Naive thymus-derived CD4-positive, alpha-beta T cell (primary cell): Measurements from ENCODE around the gene KATNAL1. TPM values are rescaled to one million over a fixed set of nuclear protein-coding genes. Genes with fewer than 3 reads are reported as not detected.

Source experiments
- ATAC-seq: fragments of 150-1000 bp; cut with Tn5 transposase; 2 replicates; pipeline ENCODE4 v1.10.0; 2021; ENCODE audit warnings: mild to moderate bottlenecking, moderate library complexity
- CTCF ChIA-PET: fragments of 350-600 bp; sonication (Branson Sonifier 250); formaldehyde crosslinking; loops from one replicate; lab custom pipeline; 2021; ENCODE audit warnings: antibody characterized with exemption; lab: Charles Lee
- POLR2A ChIA-PET: fragments of 350-600 bp; sonication (Branson Sonifier 250); formaldehyde crosslinking; loops from one replicate; lab custom pipeline; 2021; ENCODE audit warnings: antibody characterized with exemption, inconsistent platforms; lab: Charles Lee
- DNase-seq, 9 donors: peaks; one replicate each; pipeline versions ENCODE4 v3.0.0 to v3.0.0-alpha.2; 2020 to 2022; ENCODE audit warnings: mixed read lengths in 1 of 9
- H3K27ac ChIP-seq: one replicate; pipeline ENCODE4 v1.7.0; 2013; ENCODE audit warnings: mild to moderate bottlenecking, low read depth, low read length, moderate library complexity
- H3K27me3 ChIP-seq, 2 donors: one replicate each; pipeline ENCODE4 v1.7.0; 2013; ENCODE audit warnings: low read length in 2 of 2, mild to moderate bottlenecking in 2 of 2, moderate library complexity in 2 of 2; ENCODE audit not compliant: control insufficient read depth in 2 of 2, insufficient read depth in 2 of 2
- H3K36me3 ChIP-seq, 3 experiments: 1 replicate in 2 of 3; 2 replicates in 1 of 3; pipeline ENCODE4 v1.7.0; 2013; ENCODE audit warnings: low read length in 3 of 3, mild to moderate bottlenecking in 3 of 3, moderate library complexity in 1 of 3; ENCODE audit not compliant: insufficient read depth in 3 of 3, control insufficient read depth in 2 of 3
- H3K4me1 ChIP-seq, 2 donors: one replicate each; pipeline ENCODE4 v1.7.0; 2013; ENCODE audit warnings: low read length in 2 of 2, mild to moderate bottlenecking in 2 of 2, moderate library complexity in 1 of 2; ENCODE audit not compliant: control insufficient read depth in 2 of 2, insufficient read depth in 2 of 2
- H3K4me3 ChIP-seq: 2 replicates; pipeline ENCODE4 v1.7.0; 2013; ENCODE audit warnings: mild to moderate bottlenecking, low read length
- H3K9me3 ChIP-seq, 3 experiments: 1 replicate in 2 of 3; 2 replicates in 1 of 3; pipeline ENCODE4 v1.7.0; 2013; ENCODE audit warnings: low read length in 3 of 3; ENCODE audit not compliant: control insufficient read depth in 2 of 3
- H3K27ac Mint-ChIP-seq, 9 donors: one replicate each; pipeline ENCODE4 v1.8.0; 2020 to 2022; ENCODE audit warnings: mixed read lengths in 9 of 9, mild to moderate bottlenecking in 8 of 9, moderate library complexity in 5 of 9, inconsistent platforms in 2 of 9
- H3K27me3 Mint-ChIP-seq, 5 donors: one replicate each; pipeline ENCODE4 v1.8.0; 2021 to 2022; ENCODE audit warnings: mixed read lengths in 5 of 5, mild to moderate bottlenecking in 1 of 5
- H3K36me3 Mint-ChIP-seq, 5 donors: one replicate each; pipeline ENCODE4 v1.8.0; 2020 to 2022; ENCODE audit warnings: mixed read lengths in 5 of 5, mild to moderate bottlenecking in 3 of 5, inconsistent platforms in 1 of 5
- H3K4me1 Mint-ChIP-seq, 7 donors: one replicate each; pipeline ENCODE4 v1.8.0; 2020 to 2022; ENCODE audit warnings: mixed read lengths in 7 of 7, mild to moderate bottlenecking in 3 of 7, inconsistent platforms in 1 of 7
- H3K4me3 Mint-ChIP-seq, 10 donors: one replicate each; pipeline ENCODE4 v1.8.0; 2020 to 2022; ENCODE audit warnings: mild to moderate bottlenecking in 10 of 10, mixed read lengths in 10 of 10, moderate library complexity in 6 of 10, inconsistent platforms in 2 of 10
- H3K9me3 Mint-ChIP-seq, 11 donors: one replicate each; pipeline ENCODE4 v1.8.0; 2020 to 2022; ENCODE audit warnings: mixed read lengths in 11 of 11, mild to moderate bottlenecking in 4 of 11, inconsistent platforms in 1 of 11, moderate library complexity in 1 of 11
- intact Hi-C, 2 donors: fragments of 100-400 bp; cut with micrococcal nuclease; formaldehyde crosslinking; loops; one replicate each; pipeline ENCODE4 v1.15.1; 2023
- polyA plus RNA-seq, 2 donors: library from polyadenylated mRNA; unstranded; fragments of 300-500 nt; fragmentation: Illumina TruSeq; gene quantifications; one replicate each; pipeline ENCODE4 v1.2.3, GENCODE V29; 2021
- total RNA-seq, 6 experiments: library from RNA in 5 of 6; stranded (reverse) in 5 of 6; gene quantifications; 1 replicate in 5 of 6; 2 replicates in 1 of 6; pipeline ENCODE4 v1.2.3 and lab custom pipeline; 2021 to 2026

Gene KATNAL1
- total and polyA plus RNA-seq, 7 experiments from 2014 or later, result 0.25 to 16.8 (median 2.4) TPM

GRCh38 chr13:30165071-30165470 is 142.3 kb downstream of the KATNAL1 start:
- peaks cover 0 to 10% (median 0%) of the 10 kb centered on the region in 5 donors for H3K27me3 Mint-ChIP-seq
- CTCF ChIA-PET, result interaction anchor here (1.3 kb wide), 1 partner anchor 33 kb away, joined by 3 read pairs; no protein-coding TSS in a partner anchor

GRCh38 chr13:30164146-30164545 is 143.2 kb downstream of the KATNAL1 start:
- H3K27ac Mint-ChIP-seq, result peak overlapping the region in 2 of 9 donors; percentile 43 to 48
- H3K4me1 Mint-ChIP-seq, result peaks cover 4 to 20% (median 13%) of the 10 kb centered on the region in 7 donors
- H3K36me3 Mint-ChIP-seq, result peaks cover 0 to 2% (median 0%) of the 10 kb centered on the region in 5 donors

More at GRCh38 chr13:30165071-30165470, 142.3 kb downstream of the KATNAL1 start:
- Mint-ChIP-seq H3K9me3 (peaks cover 0 to 3% (median 0%) of the 10 kb centered on the region in 11 donors), H3K36me3 (peaks cover 0 to 2% (median 0%) of the 10 kb centered on the region in 5 donors), H3K4me3 (no peak overlapping the region), H3K27ac (no peak overlapping the region), H3K4me1 (peaks cover 7 to 20% (median 14%) of the 10 kb centered on the region in 7 donors)
- no peak for DNase-seq
- intact Hi-C loops, result no loop called here
- Histone ChIP-seq H3K9me3 (no peaks in the 10 kb centered on the region), H3K36me3 (no peaks in the 10 kb centered on the region), H3K27me3 (no peaks in the 10 kb centered on the region), H3K4me1 (peaks cover 0 to 6% of the 10 kb centered on the region in 2 donors), H3K4me3 (no peak overlapping the region), H3K27ac (no peak overlapping the region)
- POLR2A ChIA-PET, result no interaction called here
- ATAC-seq, result no peak

GRCh38 chr13:30163441-30163840 is 143.9 kb downstream of the KATNAL1 start:
- ATAC-seq (no peak), DNase-seq (no peak)
- Histone ChIP-seq H3K4me1 (peaks cover 4 to 8% of the 10 kb centered on the region in 2 donors), H3K27me3 (no peaks in the 10 kb centered on the region), H3K4me3 (no peak overlapping the region), H3K36me3 (no peaks in the 10 kb centered on the region), H3K9me3 (no peaks in the 10 kb centered on the region), H3K27ac (no peak overlapping the region)
- Mint-ChIP-seq H3K4me3 (no peak overlapping the region), H3K36me3 (peaks cover 0 to 2% (median 0%) of the 10 kb centered on the region in 5 donors), H3K9me3 (peaks cover 0 to 3% (median 0%) of the 10 kb centered on the region in 11 donors), H3K27me3 (peaks cover 0 to 10% (median 0%) of the 10 kb centered on the region in 5 donors), H3K27ac (no peak overlapping the region), H3K4me1 (peaks cover 11 to 25% (median 18%) of the 10 kb centered on the region in 7 donors)
- intact Hi-C loops, result no loop called here
- POLR2A ChIA-PET, result no interaction called here
- CTCF ChIA-PET, result interaction anchor here (0.6 kb wide), 1 partner anchor 141 kb away, joined by 3 read pairs; no protein-coding TSS in a partner anchor

More at GRCh38 chr13:30164146-30164545, 143.2 kb downstream of the KATNAL1 start:
- Histone ChIP-seq H3K9me3 (no peaks in the 10 kb centered on the region), H3K27ac (no peak overlapping the region), H3K36me3 (no peaks in the 10 kb centered on the region), H3K4me3 (no peak overlapping the region), H3K27me3 (no peaks in the 10 kb centered on the region), H3K4me1 (peaks cover 0 to under 1% of the 10 kb centered on the region in 2 donors)
- peaks cover 0 to 3% (median 0%) of the 10 kb centered on the region in 11 donors for H3K9me3 Mint-ChIP-seq
- no peak for DNase-seq
- no peak overlapping the region for H3K4me3 Mint-ChIP-seq
- CTCF ChIA-PET, result interaction anchor here (0.6 to 1.3 kb wide), 2 partner anchors 32 to 140 kb away, joined by 3 read pairs; no protein-coding TSS in a partner anchor
- no peak for ATAC-seq
- intact Hi-C loops, result no loop called here
- peaks cover 0 to 10% (median 0%) of the 10 kb centered on the region in 5 donors for H3K27me3 Mint-ChIP-seq
- POLR2A ChIA-PET, result no interaction called here

GRCh38 chr13:30159446-30159839 is 147.9 kb downstream of the KATNAL1 start:
- Mint-ChIP-seq H3K4me1 (peaks cover 21 to 44% (median 31%) of the 10 kb centered on the region in 7 donors), H3K9me3 (peaks cover 0 to 3% (median 0%) of the 10 kb centered on the region in 11 donors), H3K36me3 (peaks cover 0 to 2% (median 0%) of the 10 kb centered on the region in 5 donors), H3K4me3 (peak overlapping the region in 2 of 10 donors; percentile 23 to 28), H3K27me3 (peaks cover 0 to 5% (median 0%) of the 10 kb centered on the region in 5 donors), H3K27ac (peak overlapping the region in 2 of 9 donors; percentile 33 to 56)
- peak in 1 of 9 donors; percentile 54 for DNase-seq
- no peak overlapping the region for H3K4me3 ChIP-seq
- H3K27ac ChIP-seq, result no peak overlapping the region
- no peaks in the 10 kb centered on the region for H3K9me3 ChIP-seq
- POLR2A ChIA-PET, result interaction anchor here (0.6 to 0.8 kb wide), 3 partner anchors 7 to 189 kb away, joined by 3 to 4 read pairs (median 3); no protein-coding TSS in a partner anchor
- no peaks in the 10 kb centered on the region for H3K36me3 ChIP-seq
- peaks cover 5 to 35% of the 10 kb centered on the region in 2 donors for H3K4me1 ChIP-seq
- CTCF ChIA-PET, result interaction anchor here (1.2 to 4.9 kb wide), 9 partner anchors 8 to 389 kb away, joined by 4 to 92 read pairs (median 8); no protein-coding TSS in a partner anchor
- intact Hi-C loops, result loop anchor here in 1 of 2 donors (1.0 kb wide), 1 partner anchor 302 kb away; no protein-coding TSS in a partner anchor
- no peak for ATAC-seq
- H3K27me3 ChIP-seq, result no peaks in the 10 kb centered on the region

- peak overlapping the region in 2 of 10 donors; percentile 23 to 35 for H3K4me3 Mint-ChIP-seq
- Histone ChIP-seq H3K27me3 (no peaks in the 10 kb centered on the region), H3K9me3 (no peaks in the 10 kb centered on the region), H3K4me1 (peaks cover 5 to 35% of the 10 kb centered on the region in 2 donors), H3K27ac (no peak overlapping the region), H3K36me3 (no peaks in the 10 kb centered on the region), H3K4me3 (no peak overlapping the region)
- H3K9me3 Mint-ChIP-seq, result peaks cover 0 to 3% (median 0%) of the 10 kb centered on the region in 11 donors
- DNase-seq (peak in 4 of 9 donors; percentile 30 to 48 (median 42)), ATAC-seq (peak; percentile 67)
- POLR2A ChIA-PET, result interaction anchor here (0.6 to 1.3 kb wide), 7 partner anchors 8 to 223 kb away, joined by 3 to 6 read pairs (median 3); no protein-coding TSS in a partner anchor
- intact Hi-C loops, result loop anchor here (1.0 kb wide), 4 partner anchors 27 to 388 kb away; no protein-coding TSS in a partner anchor
- H3K36me3 Mint-ChIP-seq, result peaks cover 0 to 2% (median 0%) of the 10 kb centered on the region in 5 donors
- H3K27ac Mint-ChIP-seq, result peak overlapping the region in 6 of 9 donors; percentile 21 to 59 (median 42)
- CTCF ChIA-PET, result interaction anchor here (1.0 to 4.9 kb wide), 11 partner anchors 8 to 388 kb away, joined by 3 to 92 read pairs (median 8); no protein-coding TSS in a partner anchor
- H3K4me1 Mint-ChIP-seq, result peaks cover 21 to 44% (median 33%) of the 10 kb centered on the region in 7 donors
- H3K27me3 Mint-ChIP-seq, result no peaks in the 10 kb centered on the region
Observed at GRCh38 chr13:30158774-30159445, 148.4 kb downstream of the KATNAL1 start.

- Histone ChIP-seq H3K4me3 (no peak overlapping the region), H3K4me1 (peaks cover 5 to 40% of the 10 kb centered on the region in 2 donors), H3K27me3 (no peaks in the 10 kb centered on the region), H3K36me3 (no peaks in the 10 kb centered on the region), H3K27ac (no peak overlapping the region), H3K9me3 (no peaks in the 10 kb centered on the region)
- DNase-seq, result no peak
- POLR2A ChIA-PET, result interaction anchor here (0.6 to 1.7 kb wide), 3 partner anchors 9 to 25 kb away, joined by 3 to 7 read pairs (median 5); no protein-coding TSS in a partner anchor
- Mint-ChIP-seq H3K4me3 (no peak overlapping the region), H3K4me1 (peaks cover 21 to 50% (median 37%) of the 10 kb centered on the region in 7 donors), H3K9me3 (peaks cover 0 to under 1% (median 0%) of the 10 kb centered on the region in 11 donors), H3K36me3 (no peaks in the 10 kb centered on the region), H3K27me3 (no peaks in the 10 kb centered on the region), H3K27ac (no peak overlapping the region)
- ATAC-seq, result no peak
- intact Hi-C loops, result no loop called here
- CTCF ChIA-PET, result interaction anchor here (0.6 to 4.9 kb wide), 10 partner anchors 9 to 686 kb away, joined by 3 to 92 read pairs (median 6); no protein-coding TSS in a partner anchor
Observed at GRCh38 chr13:30157616-30157993, 149.7 kb downstream of the KATNAL1 start.
